ENCODE measurements around the gene TAB2. TPM values are rescaled to one million over a fixed set of nuclear protein-coding genes. Genes with fewer than 3 reads are reported as not detected.

Gene TAB2
- total RNA-seq, 3 donors from 2014 or later: 57.1 to 124 (median 70.2) TPM

DNA sequence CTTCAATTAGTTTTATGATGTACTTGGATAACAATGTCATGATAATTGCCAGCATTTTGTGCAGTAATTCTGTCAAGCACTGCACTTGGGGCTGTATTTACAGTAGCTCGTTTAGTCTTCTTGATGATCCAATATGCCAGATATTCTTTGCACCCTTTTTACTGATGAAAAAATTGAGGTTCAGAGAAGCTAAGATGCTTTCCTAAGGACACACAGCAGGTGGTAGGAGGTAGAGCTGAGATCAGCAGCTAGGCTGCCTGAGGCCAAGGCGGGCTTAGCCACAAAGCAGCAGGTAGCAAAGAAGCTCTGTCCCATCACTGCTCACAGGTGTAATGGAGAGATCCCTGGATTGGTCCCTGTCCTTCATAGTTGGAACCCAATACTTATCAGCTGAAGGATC lies 115.9 kb downstream of the TAB2 start:
- H3K9me3 ChIP-seq: no peaks in the 10 kb centered on the region
- DNase-seq (no peak), ATAC-seq (no peak)
- TF ChIP-seq, protein P1, sequence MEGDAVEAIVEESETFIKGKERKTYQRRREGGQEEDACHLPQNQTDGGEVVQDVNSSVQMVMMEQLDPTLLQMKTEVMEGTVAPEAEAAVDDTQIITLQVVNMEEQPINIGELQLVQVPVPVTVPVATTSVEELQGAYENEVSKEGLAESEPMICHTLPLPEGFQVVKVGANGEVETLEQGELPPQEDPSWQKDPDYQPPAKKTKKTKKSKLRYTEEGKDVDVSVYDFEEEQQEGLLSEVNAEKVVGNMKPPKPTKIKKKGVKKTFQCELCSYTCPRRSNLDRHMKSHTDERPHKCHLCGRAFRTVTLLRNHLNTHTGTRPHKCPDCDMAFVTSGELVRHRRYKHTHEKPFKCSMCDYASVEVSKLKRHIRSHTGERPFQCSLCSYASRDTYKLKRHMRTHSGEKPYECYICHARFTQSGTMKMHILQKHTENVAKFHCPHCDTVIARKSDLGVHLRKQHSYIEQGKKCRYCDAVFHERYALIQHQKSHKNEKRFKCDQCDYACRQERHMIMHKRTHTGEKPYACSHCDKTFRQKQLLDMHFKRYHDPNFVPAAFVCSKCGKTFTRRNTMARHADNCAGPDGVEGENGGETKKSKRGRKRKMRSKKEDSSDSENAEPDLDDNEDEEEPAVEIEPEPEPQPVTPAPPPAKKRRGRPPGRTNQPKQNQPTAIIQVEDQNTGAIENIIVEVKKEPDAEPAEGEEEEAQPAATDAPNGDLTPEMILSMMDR (IDR thresholded peaks at IDR 0.05): no peak
- intact Hi-C loops (cut with DNase I, micrococcal nuclease): loop anchor here (2.0 to 5.0 kb wide), 3 partner anchors 351 to 406 kb away; no protein-coding TSS in a partner anchor
- H3K4me1 ChIP-seq (ENCODE audit: low read depth): no peaks in the 10 kb centered on the region
- H3K4me3 ChIP-seq: no peak overlapping the region
- H3K36me3 ChIP-seq (ENCODE audit: low read depth): no peaks in the 10 kb centered on the region

DNA sequence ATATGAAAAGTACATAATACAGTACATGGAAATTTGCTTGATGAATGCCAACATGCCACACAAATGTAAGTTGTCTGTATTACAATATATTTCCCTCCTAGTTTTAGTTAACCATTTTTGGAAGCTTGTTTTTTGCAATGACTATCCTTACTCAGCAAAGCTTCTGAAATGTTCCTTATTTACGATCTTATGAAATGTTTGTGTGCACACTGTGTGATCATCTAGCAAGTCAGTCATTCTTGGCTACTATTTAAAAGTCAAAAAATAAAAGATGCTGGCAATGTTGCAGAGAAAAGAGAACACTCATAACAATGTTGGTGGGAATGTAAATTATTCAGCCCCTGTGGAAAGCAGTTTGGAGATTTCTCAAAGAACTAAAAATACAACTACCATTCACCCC lies 116.4 kb downstream of the TAB2 start:
- TF ChIP-seq, protein P1 (IDR thresholded peaks at IDR 0.05): no peak
- Histone ChIP-seq H3K9me3 (no peaks in the 10 kb centered on the region), H3K4me1 (ENCODE audit: low read depth) (no peaks in the 10 kb centered on the region), H3K36me3 (ENCODE audit: low read depth) (no peaks in the 10 kb centered on the region), H3K4me3 (no peak overlapping the region)
- ATAC-seq (no peak), DNase-seq (no peak)
- intact Hi-C loops (cut with DNase I, micrococcal nuclease): loop anchor here (2.0 to 5.0 kb wide), 3 partner anchors 352 to 407 kb away; no protein-coding TSS in a partner anchor

DNA sequence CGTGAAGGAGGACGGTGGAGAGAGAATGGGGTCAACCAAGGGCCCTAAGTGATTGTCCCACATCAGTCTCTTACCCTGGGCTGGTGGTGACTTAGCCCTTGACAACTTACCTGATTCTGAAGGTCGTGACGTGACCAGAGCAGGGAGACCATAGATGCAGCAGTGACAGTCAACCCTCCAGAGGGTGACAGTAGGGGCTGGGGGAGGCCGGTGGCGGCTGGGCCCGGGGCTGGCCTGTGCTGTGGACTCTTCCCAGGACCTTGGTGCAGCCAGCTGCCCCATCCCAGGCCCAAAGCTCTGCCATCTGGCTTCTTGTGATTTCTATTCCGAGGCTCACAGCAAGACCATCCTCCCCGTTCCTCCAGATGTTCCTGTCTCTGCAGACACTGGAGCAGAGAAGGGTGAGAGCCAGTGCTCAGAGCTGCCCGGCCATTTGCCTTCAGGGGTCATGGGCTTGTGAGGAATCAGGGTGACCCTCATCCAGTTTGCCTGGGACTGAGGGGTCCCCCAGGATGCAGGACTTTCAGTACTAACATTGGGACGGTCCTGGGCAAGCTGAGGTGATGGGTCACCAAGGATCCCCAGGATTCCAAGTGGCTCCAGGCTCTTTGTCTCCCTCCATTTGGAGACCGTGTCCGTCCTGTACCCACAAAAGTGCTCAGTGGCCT lies 118.5 kb downstream of the TAB2 start:
- H3K4me1 ChIP-seq (ENCODE audit: low read depth): no peaks in the 10 kb centered on the region
- ATAC-seq: no peak
- no peak for DNase-seq
- intact Hi-C loops (cut with DNase I, micrococcal nuclease): no loop called here
- no peaks in the 10 kb centered on the region for H3K9me3 ChIP-seq
- TF ChIP-seq, protein P1 (IDR thresholded peaks at IDR 0.05): no peak
- no peak overlapping the region for H3K4me3 ChIP-seq
- H3K36me3 ChIP-seq (ENCODE audit: low read depth): no peaks in the 10 kb centered on the region

DNA sequence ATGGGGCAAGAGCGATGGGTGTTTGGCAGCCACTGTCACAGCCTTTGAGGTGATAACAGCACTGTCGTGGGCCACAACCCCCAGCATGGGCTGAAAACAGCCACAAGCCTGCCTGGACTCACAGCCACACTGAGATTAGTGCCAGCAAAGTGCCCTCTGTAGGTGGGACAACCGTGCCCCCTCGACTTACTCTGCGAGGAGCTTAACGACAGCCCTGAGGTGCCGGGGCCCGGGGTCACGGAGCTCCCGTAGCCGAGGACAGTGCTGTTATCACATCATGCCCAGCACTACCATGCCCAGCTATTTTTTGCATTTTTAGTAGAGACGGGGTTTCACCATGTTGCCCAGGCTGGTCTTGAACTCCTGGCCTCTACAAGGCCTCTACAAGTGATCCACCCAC lies 119.1 kb downstream of the TAB2 start:
- intact Hi-C loops (cut with DNase I, micrococcal nuclease): no loop called here
- Histone ChIP-seq H3K36me3 (ENCODE audit: low read depth) (no peaks in the 10 kb centered on the region), H3K9me3 (no peaks in the 10 kb centered on the region), H3K4me1 (ENCODE audit: low read depth) (no peaks in the 10 kb centered on the region), H3K4me3 (no peak overlapping the region)
- no peak for DNase-seq
- ATAC-seq: no peak
- TF ChIP-seq, protein P1 (IDR thresholded peaks at IDR 0.05): no peak

DNA sequence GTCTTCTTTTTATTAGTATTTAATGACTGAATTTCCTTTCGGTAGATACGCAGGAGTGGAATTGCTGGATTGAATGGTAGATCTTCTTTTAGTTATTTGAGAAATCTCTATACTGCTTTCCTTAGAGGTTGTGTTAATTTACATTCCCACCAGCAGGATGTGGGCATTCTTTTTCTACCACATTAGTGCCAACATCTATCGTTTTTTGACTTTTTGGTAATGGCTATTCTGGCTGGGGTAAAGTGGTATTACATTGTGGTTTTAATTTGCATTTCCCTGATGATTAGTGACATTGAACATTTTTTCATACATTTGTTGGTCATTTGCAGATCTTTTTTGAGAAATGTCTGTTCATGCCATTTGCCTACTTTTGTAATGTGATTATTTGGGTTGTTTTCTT lies 119.7 kb downstream of the TAB2 start:
- H3K4me3 ChIP-seq: no peak overlapping the region
- intact Hi-C loops (cut with DNase I, micrococcal nuclease): no loop called here
- no peaks in the 10 kb centered on the region for H3K4me1 ChIP-seq (ENCODE audit: low read depth)
- H3K9me3 ChIP-seq: no peaks in the 10 kb centered on the region
- H3K36me3 ChIP-seq (ENCODE audit: low read depth): no peaks in the 10 kb centered on the region
- DNase-seq (no peak), ATAC-seq (no peak)
- TF ChIP-seq, protein P1 (IDR thresholded peaks at IDR 0.05): no peak

Data from mucosa of descending colon (tissue), 3 donors.